ENCODE data around the gene SDK1. TPM values are rescaled to one million over a fixed set of nuclear protein-coding genes. Genes with fewer than 3 reads are reported as not detected.

SDK1 gene
- total and polyA plus RNA-seq, 7 experiments from 2014 or later, result 0.07 to 2.5 (median 0.54) TPM

GRCh38 chr7:3978839-3979238 lies 677.8 kb downstream of the SDK1 start:
- H3K4me3 ChIP-seq (ENCODE audit: low read length), result no peak overlapping the region
- Mint-ChIP-seq H3K4me3 (no peak overlapping the region), H3K9me3 (peaks cover 0 to 5% (median 0%) of the 10 kb centered on the region in 11 donors), H3K27me3 (no peaks in the 10 kb centered on the region), H3K4me1 (no peaks in the 10 kb centered on the region), H3K36me3 (peaks cover 0 to 7% (median 0%) of the 10 kb centered on the region in 5 donors), H3K27ac (no peak overlapping the region)
- H3K27me3 ChIP-seq (ENCODE audit: control insufficient read depth in 2 of 2, insufficient read depth in 2 of 2, low read length in 2 of 2), result no peaks in the 10 kb centered on the region
- no peak for ATAC-seq
- intact Hi-C loops (cut with micrococcal nuclease), result no loop called here
- no peak overlapping the region for H3K27ac ChIP-seq (ENCODE audit: low read depth, low read length)
- CTCF ChIA-PET, result no interaction called here
- H3K36me3 ChIP-seq (ENCODE audit: control insufficient read depth in 2 of 3, insufficient read depth in 3 of 3, low read length in 3 of 3), result no peaks in the 10 kb centered on the region
- H3K4me1 ChIP-seq (ENCODE audit: control insufficient read depth in 2 of 2, insufficient read depth in 2 of 2, low read length in 2 of 2), result no peaks in the 10 kb centered on the region
- POLR2A ChIA-PET, result no interaction called here
- no peaks in the 10 kb centered on the region for H3K9me3 ChIP-seq (ENCODE audit: control insufficient read depth in 2 of 3, low read length in 3 of 3)
- no peak for DNase-seq

DNA sequence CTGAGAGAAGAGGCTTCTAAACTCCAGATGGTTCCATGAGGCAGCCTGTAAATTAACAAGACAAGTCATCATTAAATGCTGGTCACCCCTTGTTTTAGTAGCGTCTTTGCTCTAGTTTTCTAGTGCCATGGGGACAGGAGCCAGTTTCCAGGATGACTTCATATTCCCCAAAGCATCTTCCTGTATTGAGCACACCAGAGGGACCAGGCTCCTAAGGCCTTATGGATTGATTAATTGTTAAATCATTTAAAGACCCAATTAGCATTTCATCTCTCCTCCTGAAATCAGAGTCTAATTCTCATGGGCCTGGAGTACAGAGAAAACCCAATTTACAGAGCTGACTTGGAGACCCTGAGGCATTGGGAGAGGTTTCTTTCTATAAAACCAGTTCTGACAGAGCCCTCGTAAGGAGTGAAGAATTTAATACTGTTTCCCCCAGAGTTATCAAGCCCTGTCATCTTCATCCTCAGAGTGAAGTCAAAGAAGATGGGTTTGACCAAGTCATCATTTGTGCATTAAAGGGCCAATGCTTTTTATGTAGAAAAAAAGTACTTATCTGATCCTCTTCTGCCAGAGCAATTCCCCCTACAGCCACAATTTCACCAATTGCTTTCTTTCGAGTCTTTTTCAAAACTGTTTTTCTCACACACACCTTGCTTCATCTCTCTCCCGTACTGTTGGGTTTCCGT lies 678.7 kb downstream of the SDK1 start:
- Histone ChIP-seq H3K36me3 (ENCODE audit: control insufficient read depth in 2 of 3, insufficient read depth in 3 of 3, low read length in 3 of 3) (no peaks in the 10 kb centered on the region), H3K27me3 (ENCODE audit: control insufficient read depth in 2 of 2, insufficient read depth in 2 of 2, low read length in 2 of 2) (no peaks in the 10 kb centered on the region), H3K27ac (ENCODE audit: low read depth, low read length) (no peak overlapping the region), H3K9me3 (ENCODE audit: control insufficient read depth in 2 of 3, low read length in 3 of 3) (no peaks in the 10 kb centered on the region), H3K4me3 (ENCODE audit: low read length) (no peak overlapping the region), H3K4me1 (ENCODE audit: control insufficient read depth in 2 of 2, insufficient read depth in 2 of 2, low read length in 2 of 2) (no peaks in the 10 kb centered on the region)
- peaks cover 0 to 5% (median 0%) of the 10 kb centered on the region in 11 donors for H3K9me3 Mint-ChIP-seq
- ChIA-PET POLR2A (no interaction called here), CTCF (no interaction called here)
- no peak overlapping the region for H3K27ac Mint-ChIP-seq
- H3K27me3 Mint-ChIP-seq, result no peaks in the 10 kb centered on the region
- ATAC-seq, result no peak
- DNase-seq, result no peak
- H3K4me3 Mint-ChIP-seq, result no peak overlapping the region
- intact Hi-C loops (cut with micrococcal nuclease), result no loop called here
- peaks cover 0 to 4% (median 0%) of the 10 kb centered on the region in 5 donors for H3K36me3 Mint-ChIP-seq
- H3K4me1 Mint-ChIP-seq, result no peaks in the 10 kb centered on the region

DNA sequence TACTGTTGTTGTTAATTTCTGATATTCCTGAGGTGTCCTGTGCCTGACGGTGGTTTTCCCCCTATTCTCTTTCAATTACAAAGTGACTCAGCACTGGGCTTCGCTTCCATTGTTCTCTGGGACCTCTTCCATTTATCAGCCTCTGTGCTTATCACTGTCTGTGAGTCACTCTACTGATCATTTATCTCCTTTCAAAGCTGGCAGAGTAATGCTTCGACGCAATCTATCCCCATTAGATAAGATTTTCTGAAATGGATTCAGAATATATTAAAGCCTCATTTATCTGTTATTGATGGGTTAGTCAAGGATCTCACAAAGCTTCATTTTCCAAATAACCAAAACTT lies 679.2 kb downstream of the SDK1 start:
- intact Hi-C loops (cut with micrococcal nuclease), result no loop called here
- ChIA-PET CTCF (no interaction called here), POLR2A (no interaction called here)
- H3K27ac Mint-ChIP-seq, result no peak overlapping the region
- no peaks in the 10 kb centered on the region for H3K9me3 ChIP-seq (ENCODE audit: control insufficient read depth in 2 of 3, low read length in 3 of 3)
- no peaks in the 10 kb centered on the region for H3K36me3 ChIP-seq (ENCODE audit: control insufficient read depth in 2 of 3, insufficient read depth in 3 of 3, low read length in 3 of 3)
- H3K4me3 Mint-ChIP-seq, result no peak overlapping the region
- peaks cover 0 to 5% (median 0%) of the 10 kb centered on the region in 11 donors for H3K9me3 Mint-ChIP-seq
- H3K4me3 ChIP-seq (ENCODE audit: low read length), result no peak overlapping the region
- no peaks in the 10 kb centered on the region for H3K27me3 ChIP-seq (ENCODE audit: control insufficient read depth in 2 of 2, insufficient read depth in 2 of 2, low read length in 2 of 2)
- ATAC-seq, result no peak
- H3K4me1 Mint-ChIP-seq, result no peaks in the 10 kb centered on the region
- no peaks in the 10 kb centered on the region for H3K4me1 ChIP-seq (ENCODE audit: control insufficient read depth in 2 of 2, insufficient read depth in 2 of 2, low read length in 2 of 2)
- H3K27me3 Mint-ChIP-seq, result no peaks in the 10 kb centered on the region
- peaks cover 0 to 4% (median 0%) of the 10 kb centered on the region in 5 donors for H3K36me3 Mint-ChIP-seq
- H3K27ac ChIP-seq (ENCODE audit: low read depth, low read length), result no peak overlapping the region
- no peak for DNase-seq

DNA sequence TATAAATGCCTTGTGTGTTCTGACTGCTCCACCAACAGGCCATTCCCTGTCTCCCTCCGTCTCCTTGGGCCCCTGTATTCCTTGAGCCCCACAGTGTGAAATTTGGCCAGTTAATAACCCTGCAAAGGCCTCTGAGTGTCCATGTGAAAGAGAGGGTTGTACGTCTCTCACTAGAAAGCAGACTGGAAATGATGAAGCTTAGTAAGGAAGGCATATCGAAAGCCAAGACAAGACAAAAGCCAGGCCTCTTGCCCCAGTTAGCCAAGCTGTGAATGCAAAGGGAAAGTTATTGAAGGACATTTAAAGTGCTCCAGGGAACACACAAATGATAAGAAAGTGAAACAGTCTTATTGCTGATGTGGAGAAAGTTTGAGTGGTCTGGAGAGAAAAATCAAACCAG lies 680.2 kb downstream of the SDK1 start:
- DNase-seq (no peak), ATAC-seq (no peak)
- ChIA-PET POLR2A (no interaction called here), CTCF (no interaction called here)
- Mint-ChIP-seq H3K36me3 (peaks cover 0 to 4% (median 0%) of the 10 kb centered on the region in 5 donors), H3K9me3 (peaks cover 0 to 5% (median 0%) of the 10 kb centered on the region in 11 donors), H3K4me3 (no peak overlapping the region), H3K4me1 (no peaks in the 10 kb centered on the region), H3K27ac (no peak overlapping the region), H3K27me3 (no peaks in the 10 kb centered on the region)
- Histone ChIP-seq H3K27ac (ENCODE audit: low read depth, low read length) (no peak overlapping the region), H3K36me3 (ENCODE audit: control insufficient read depth in 2 of 3, insufficient read depth in 3 of 3, low read length in 3 of 3) (no peaks in the 10 kb centered on the region), H3K4me1 (ENCODE audit: control insufficient read depth in 2 of 2, insufficient read depth in 2 of 2, low read length in 2 of 2) (no peaks in the 10 kb centered on the region), H3K4me3 (ENCODE audit: low read length) (no peak overlapping the region), H3K27me3 (ENCODE audit: control insufficient read depth in 2 of 2, insufficient read depth in 2 of 2, low read length in 2 of 2) (no peaks in the 10 kb centered on the region), H3K9me3 (ENCODE audit: control insufficient read depth in 2 of 3, low read length in 3 of 3) (no peaks in the 10 kb centered on the region)
- intact Hi-C loops (cut with micrococcal nuclease), result no loop called here

DNA sequence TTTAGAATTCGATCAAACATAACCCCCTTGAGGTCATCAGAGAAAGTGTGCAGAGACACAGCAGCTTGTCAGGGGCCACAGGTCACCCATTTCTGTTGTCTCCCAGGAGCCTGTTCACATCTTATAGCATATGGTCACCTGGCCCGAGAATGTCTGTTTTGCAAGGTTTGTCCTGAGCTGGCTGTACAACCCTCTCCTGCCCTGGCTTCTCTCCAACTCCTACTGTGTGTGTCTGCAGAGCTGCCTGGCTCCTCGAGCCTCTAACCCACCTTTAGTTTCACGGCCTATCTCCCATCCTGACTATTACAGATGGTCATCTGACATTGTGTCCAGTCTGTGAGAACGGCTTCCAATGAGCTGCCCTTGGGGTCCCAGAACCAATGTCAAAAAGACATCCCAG lies 683.4 kb downstream of the SDK1 start:
- H3K4me3 Mint-ChIP-seq, result no peak overlapping the region
- Histone ChIP-seq H3K4me3 (ENCODE audit: low read length) (no peak overlapping the region), H3K36me3 (ENCODE audit: control insufficient read depth in 2 of 3, insufficient read depth in 3 of 3, low read length in 3 of 3) (no peaks in the 10 kb centered on the region), H3K27me3 (ENCODE audit: control insufficient read depth in 2 of 2, insufficient read depth in 2 of 2, low read length in 2 of 2) (no peaks in the 10 kb centered on the region), H3K9me3 (ENCODE audit: control insufficient read depth in 2 of 3, low read length in 3 of 3) (no peaks in the 10 kb centered on the region), H3K27ac (ENCODE audit: low read depth, low read length) (no peak overlapping the region), H3K4me1 (ENCODE audit: control insufficient read depth in 2 of 2, insufficient read depth in 2 of 2, low read length in 2 of 2) (no peaks in the 10 kb centered on the region)
- no peak overlapping the region for H3K27ac Mint-ChIP-seq
- H3K4me1 Mint-ChIP-seq, result no peaks in the 10 kb centered on the region
- intact Hi-C loops (cut with micrococcal nuclease), result no loop called here
- ChIA-PET POLR2A (no interaction called here), CTCF (no interaction called here)
- no peaks in the 10 kb centered on the region for H3K9me3 Mint-ChIP-seq
- no peaks in the 10 kb centered on the region for H3K27me3 Mint-ChIP-seq
- H3K36me3 Mint-ChIP-seq, result peaks cover 0 to 4% (median 0%) of the 10 kb centered on the region in 5 donors
- DNase-seq, result no peak
- ATAC-seq, result no peak

DNA sequence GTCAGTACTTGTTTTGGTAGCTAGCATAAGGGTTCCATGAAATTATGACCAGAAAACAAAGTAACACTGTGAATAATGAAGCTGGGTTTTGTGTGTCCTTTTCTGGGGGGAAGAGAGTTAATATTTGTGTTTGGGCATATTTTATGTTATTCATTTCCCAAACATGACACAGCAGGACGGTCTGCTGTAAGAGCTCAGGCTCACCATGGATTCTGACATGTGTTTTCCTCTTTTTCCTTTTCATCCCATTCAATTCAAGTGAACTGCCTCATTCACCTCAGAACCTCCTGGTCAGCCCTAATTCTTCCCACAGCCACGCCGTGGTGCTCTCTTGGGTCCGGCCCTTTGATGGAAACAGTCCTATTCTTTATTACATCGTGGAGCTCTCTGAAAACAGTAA lies 685.9 kb downstream of the SDK1 start:
- Mint-ChIP-seq H3K27me3 (no peaks in the 10 kb centered on the region), H3K4me3 (no peak overlapping the region), H3K36me3 (peaks cover 0 to 4% (median 0%) of the 10 kb centered on the region in 5 donors), H3K27ac (no peak overlapping the region), H3K4me1 (no peaks in the 10 kb centered on the region), H3K9me3 (peaks cover 0 to 3% (median 0%) of the 10 kb centered on the region in 11 donors)
- Histone ChIP-seq H3K4me3 (ENCODE audit: low read length) (no peak overlapping the region), H3K27me3 (ENCODE audit: control insufficient read depth in 2 of 2, insufficient read depth in 2 of 2, low read length in 2 of 2) (no peaks in the 10 kb centered on the region), H3K4me1 (ENCODE audit: control insufficient read depth in 2 of 2, insufficient read depth in 2 of 2, low read length in 2 of 2) (no peaks in the 10 kb centered on the region), H3K36me3 (ENCODE audit: control insufficient read depth in 2 of 3, insufficient read depth in 3 of 3, low read length in 3 of 3) (no peaks in the 10 kb centered on the region), H3K27ac (ENCODE audit: low read depth, low read length) (no peak overlapping the region), H3K9me3 (ENCODE audit: control insufficient read depth in 2 of 3, low read length in 3 of 3) (no peaks in the 10 kb centered on the region)
- CTCF ChIA-PET, result no interaction called here
- DNase-seq, result no peak
- POLR2A ChIA-PET, result no interaction called here
- no peak for ATAC-seq
- intact Hi-C loops (cut with micrococcal nuclease), result no loop called here

DNA sequence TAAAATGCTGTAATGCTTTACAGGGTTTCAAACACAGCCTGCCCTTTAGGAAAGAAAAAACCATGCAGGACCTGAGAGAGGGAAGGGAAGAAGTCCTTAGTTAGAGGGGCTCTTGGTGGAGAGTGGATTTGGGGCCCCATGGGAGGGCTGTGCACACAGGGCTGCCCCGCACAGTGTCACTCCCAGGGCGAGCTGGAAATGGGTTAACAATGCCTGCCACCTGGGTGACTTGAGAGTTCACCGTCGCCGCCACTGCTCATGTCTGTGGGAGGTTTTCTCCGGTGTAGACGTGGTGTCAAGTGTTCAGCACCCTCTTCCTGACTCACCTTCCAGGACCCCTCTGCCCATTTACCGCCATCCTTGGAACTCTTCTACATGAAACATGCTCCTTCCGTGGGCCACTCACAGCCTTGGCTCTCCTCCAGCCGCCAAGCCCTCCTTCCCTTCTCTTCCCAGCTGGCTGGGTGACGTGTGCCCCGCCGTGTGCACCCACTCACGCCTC lies 686.4 kb downstream of the SDK1 start:
- no peak for DNase-seq
- ChIA-PET POLR2A (no interaction called here), CTCF (no interaction called here)
- Mint-ChIP-seq H3K4me1 (no peaks in the 10 kb centered on the region), H3K9me3 (peaks cover 0 to 3% (median 0%) of the 10 kb centered on the region in 11 donors), H3K4me3 (no peak overlapping the region), H3K27me3 (no peaks in the 10 kb centered on the region), H3K36me3 (peaks cover 0 to 4% (median 0%) of the 10 kb centered on the region in 5 donors), H3K27ac (no peak overlapping the region)
- peak; percentile 24 for ATAC-seq
- Histone ChIP-seq H3K4me1 (ENCODE audit: control insufficient read depth in 2 of 2, insufficient read depth in 2 of 2, low read length in 2 of 2) (no peaks in the 10 kb centered on the region), H3K4me3 (ENCODE audit: low read length) (no peak overlapping the region), H3K27ac (ENCODE audit: low read depth, low read length) (no peak overlapping the region), H3K27me3 (ENCODE audit: control insufficient read depth in 2 of 2, insufficient read depth in 2 of 2, low read length in 2 of 2) (no peaks in the 10 kb centered on the region), H3K9me3 (ENCODE audit: control insufficient read depth in 2 of 3, low read length in 3 of 3) (no peaks in the 10 kb centered on the region), H3K36me3 (ENCODE audit: control insufficient read depth in 2 of 3, insufficient read depth in 3 of 3, low read length in 3 of 3) (no peaks in the 10 kb centered on the region)
- intact Hi-C loops (cut with micrococcal nuclease), result no loop called here

Data from naive thymus-derived CD4-positive, alpha-beta T cell (primary cell).